Neural cell (in vitro differentiated cells): Measurements from ENCODE around the gene ENO2. TPM values are rescaled to one million over a fixed set of nuclear protein-coding genes. Genes with fewer than 3 reads are reported as not detected.
"Not testable (repeated sequence)": the region's sequence is repeated elsewhere in the genome, so short reads cannot be mapped to it uniquely, and the experiment has no call there.

Experiments used
- H2AFZ ChIP-seq: fragments of 200-600, 300-800 bp; sonication (generic), shearing (Covaris generic); 2 replicates; pipeline ENCODE4 v1.6.0; 2014; ENCODE audit warnings: low read depth, mild to moderate bottlenecking, antibody characterized with exemption, low read length, moderate library complexity
- H3F3A ChIP-seq: fragments of 200-600 bp; shearing (Covaris generic); 2 replicates; pipeline ENCODE4 v1.6.1; 2016; ENCODE audit warnings: mild to moderate bottlenecking, moderate library complexity, mixed read lengths, antibody characterized with exemption, low read length; ENCODE audit not compliant: insufficient read depth, poor library complexity, severe bottlenecking
- H3K27ac ChIP-seq: fragments of 200-600, 300-800 bp; sonication (generic), shearing (Covaris generic); 2 replicates; pipeline ENCODE4 v1.5.1; 2014; ENCODE audit warnings: mild to moderate bottlenecking, low read length, moderate library complexity
- H3K27me3 ChIP-seq: fragments of 300-800, 200-600 bp; sonication (generic), shearing (Covaris generic); 2 replicates; pipeline ENCODE4 v1.6.0; 2014; ENCODE audit warnings: mild to moderate bottlenecking, low read depth, low read length, moderate library complexity; ENCODE audit not compliant: insufficient read depth
- H3K36me3 ChIP-seq: fragments of 300-800, 200-600 bp; sonication (generic), shearing (Covaris generic); 2 replicates; pipeline ENCODE4 v1.5.1; 2014; ENCODE audit warnings: mild to moderate bottlenecking, antibody characterized with exemption, low read length, moderate library complexity; ENCODE audit not compliant: insufficient read depth
- H3K4me2 ChIP-seq: fragments of 300-800, 200-600 bp; sonication (generic), shearing (Covaris generic); 2 replicates; pipeline ENCODE4 v1.6.0; 2014; ENCODE audit warnings: mild to moderate bottlenecking, low read length
- H3K4me3 ChIP-seq: fragments of 300-800, 200-600 bp; sonication (generic), shearing (Covaris generic); 2 replicates; pipeline ENCODE4 v1.5.1; 2014; ENCODE audit warnings: mild to moderate bottlenecking, low read length, moderate library complexity
- H3K79me2 ChIP-seq: fragments of 200-600 bp; shearing (Covaris generic); replicated peaks from 2 replicates; pipeline ENCODE4 v1.6.0; 2014; ENCODE audit warnings: mild to moderate bottlenecking, low read length, moderate library complexity; ENCODE audit not compliant: insufficient read depth
- H3K9ac ChIP-seq: fragments of 300-800, 200-600 bp; sonication (generic), shearing (Covaris generic); 2 replicates; pipeline ENCODE4 v1.6.1; 2016; ENCODE audit warnings: mild to moderate bottlenecking, low read length, mixed read lengths
- H3K9me2 ChIP-seq: fragments of 200-600 bp; shearing (Covaris generic); 2 replicates; pipeline ENCODE4 v1.6.1; 2016; ENCODE audit warnings: mild to moderate bottlenecking, low read length, mixed read lengths; ENCODE audit not compliant: insufficient read depth
- H3K9me3 ChIP-seq: fragments of 200-600, 300-800 bp; sonication (generic), shearing (Covaris generic); 2 replicates; pipeline ENCODE4 v1.6.1; 2016; ENCODE audit warnings: mild to moderate bottlenecking, mixed run types, low read length, moderate library complexity, mixed read lengths
- H4K20me1 ChIP-seq: fragments of 200-600 bp; shearing (Covaris generic); 2 replicates; pipeline ENCODE4 v1.6.1; 2016; ENCODE audit warnings: mild to moderate bottlenecking, mixed run types; ENCODE audit not compliant: insufficient read depth
- CTCF ChIP-seq: fragments of 450-650 bp; IDR thresholded peaks from 2 replicates; pipeline ENCODE4 v1.5.1; 2014; ENCODE audit warnings: antibody characterized with exemption, mild to moderate bottlenecking, moderate library complexity; ENCODE audit not compliant: poor library complexity, severe bottlenecking
- EP300 ChIP-seq: fragments of 450-650 bp; conservative IDR thresholded peaks from 2 replicates; pipeline ENCODE4 v1.6.1; 2014; ENCODE audit warnings: antibody characterized with exemption, mild to moderate bottlenecking, moderate library complexity; ENCODE audit not compliant: poor library complexity, severe bottlenecking
- EZH2 ChIP-seq: fragments of 200-600, 300-800 bp; shearing (Covaris generic), sonication (generic); IDR thresholded peaks from 2 replicates; pipeline ENCODE4 v1.6.1; 2014; ENCODE audit warnings: antibody characterized with exemption, low read length, borderline replicate concordance, mild to moderate bottlenecking; ENCODE audit not compliant: insufficient read depth, poor library complexity, severe bottlenecking
- MXI1 ChIP-seq: fragments of 450-650 bp; conservative IDR thresholded peaks from 2 replicates; pipeline ENCODE4 v1.6.1; 2014; ENCODE audit warnings: antibody characterized with exemption, mild to moderate bottlenecking; ENCODE audit not compliant: poor library complexity, severe bottlenecking
- POLR2AphosphoS5 ChIP-seq: IDR thresholded peaks from 2 replicates; pipeline ENCODE4 v1.6.1; 2012
- RAD21 ChIP-seq: fragments of 450-650 bp; conservative IDR thresholded peaks from 2 replicates; pipeline ENCODE4 v1.6.1; 2014; ENCODE audit warnings: antibody characterized with exemption, mild to moderate bottlenecking, moderate library complexity
- REST ChIP-seq: IDR thresholded peaks from 2 replicates; pipeline ENCODE4 v1.6.1; 2012; ENCODE audit warnings: borderline replicate concordance
- SMC3 ChIP-seq: fragments of 450-650 bp; conservative IDR thresholded peaks from 2 replicates; pipeline ENCODE4 v1.6.1; 2014; ENCODE audit warnings: antibody characterized with exemption, mild to moderate bottlenecking, moderate library complexity; ENCODE audit not compliant: poor library complexity
- TAF1 ChIP-seq: IDR thresholded peaks from 2 replicates; pipeline ENCODE4 v1.6.1; 2012; ENCODE audit warnings: low read depth
- polyA minus RNA-seq: library from RNA; depleted of rRNA, polyadenylated mRNA; stranded (reverse); fragments of >200 nt; gene quantifications from 2 replicates; pipeline ENCODE4 v1.2.3, GENCODE V29; 2014
- polyA plus RNA-seq: library from polyadenylated mRNA; depleted of rRNA; stranded (reverse); fragments of >200 nt; gene quantifications from 2 replicates; pipeline ENCODE4 v1.2.3, GENCODE V29; 2014

ENO2 gene
- 193 and 228 TPM in 2 replicates for polyA plus RNA-seq
- 157 and 175 TPM in 2 replicates for polyA minus RNA-seq

DNA sequence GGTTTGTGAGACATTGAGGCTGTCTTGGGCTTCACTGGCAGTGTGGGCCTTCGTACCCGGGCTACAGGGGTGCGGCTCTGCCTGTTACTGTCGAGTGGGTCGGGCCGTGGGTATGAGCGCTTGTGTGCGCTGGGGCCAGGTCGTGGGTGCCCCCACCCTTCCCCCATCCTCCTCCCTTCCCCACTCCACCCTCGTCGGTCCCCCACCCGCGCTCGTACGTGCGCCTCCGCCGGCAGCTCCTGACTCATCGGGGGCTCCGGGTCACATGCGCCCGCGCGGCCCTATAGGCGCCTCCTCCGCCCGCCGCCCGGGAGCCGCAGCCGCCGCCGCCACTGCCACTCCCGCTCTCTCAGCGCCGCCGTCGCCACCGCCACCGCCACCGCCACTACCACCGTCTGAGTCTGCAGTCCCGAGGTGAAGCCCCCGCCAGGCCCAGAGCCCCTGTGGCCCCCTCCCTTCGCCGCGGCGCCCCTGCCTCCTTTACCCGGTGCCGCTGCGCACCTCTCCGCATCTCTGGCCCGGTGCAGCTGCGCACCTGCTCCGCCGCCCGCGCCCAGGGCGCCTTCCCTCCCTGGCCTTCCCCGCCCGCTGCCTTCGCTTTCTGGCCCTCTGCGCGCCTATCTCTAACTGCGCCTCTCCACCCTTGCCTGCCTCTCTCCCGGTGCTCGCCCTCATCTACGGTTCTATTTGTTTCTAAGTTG is at the start of gene ENO2:
ENO2 (plus strand) TSS at position 335 of the 701 bp plus-strand sequence. CDS start 1,253 bp downstream, outside the sequence.
- Histone ChIP-seq H3K9ac (peak within 1 kb of the TSS; percentile 96), H3K9me2 (no peaks in the 10 kb centered on the region), H2AFZ (peak within 1 kb of the TSS; percentile 87), H3K4me3 (peak within 1 kb of the TSS; percentile 97), H3K9me3 (no peaks in the 10 kb centered on the region), H3F3A (no peaks in the 10 kb centered on the region), H4K20me1 (no peaks in the 10 kb centered on the region), H3K4me2 (peak within 1 kb of the TSS; percentile 88), H3K36me3 (no peaks in the 10 kb centered on the region), H3K27ac (peak within 1 kb of the TSS; percentile 93), H3K27me3 (no peaks in the 10 kb centered on the region), H3K79me2 (peaks cover 16% of the 10 kb centered on the region)
- peak; percentile 32 for TF ChIP-seq SMC3
- peak; percentile 8 for TF ChIP-seq CTCF
- TF ChIP-seq TAF1: peak; percentile 80
- TF ChIP-seq EZH2: no peak
- TF ChIP-seq POLR2AphosphoS5: peak; percentile 95
- TF ChIP-seq RAD21: peak; percentile 34
- TF ChIP-seq EP300: peak; percentile 34
- TF ChIP-seq MXI1: peak; percentile 71
- TF ChIP-seq REST: peak; percentile 66

- not testable (repeated sequence) for H4K20me1 ChIP-seq, H3K36me3 ChIP-seq, H3K4me2 ChIP-seq, H3K9me2 ChIP-seq, H3F3A ChIP-seq, H2AFZ ChIP-seq, H3K79me2 ChIP-seq, H3K4me3 ChIP-seq, H3K27me3 ChIP-seq, H3K9ac ChIP-seq, H3K27ac ChIP-seq, H3K9me3 ChIP-seq
These were observed 49.1 kb upstream of the ENO2 start for GRCh38 chr12:6865307-6865706.
